Stimulated activated CD4-positive, alpha-beta T cell treated with anti-CD3 and anti-CD28 coated beads, Interleukin-15, amount 100 ng/mL, for 1 hour (primary cell): Measurements from ENCODE around the gene AGRN.
"Not testable (repeated sequence)": the region's sequence is repeated elsewhere in the genome, so short reads cannot be mapped to it uniquely, and the experiment has no call there.

Source experiments
- DNase-seq, 2 donors: peaks; one replicate each; pipeline ENCODE4 v3.0.0-alpha.2; 2020; ENCODE audit warnings: low read depth in 1 of 2, low spot score in 1 of 2

AGRN gene

GRCh38 chr1:1019122-1019999, 559 bp upstream of the AGRN start:
- DNase-seq: peak; percentile 73 to 76

GRCh38 chr1:1020415-1021009, 592 bp downstream of the AGRN start:
- DNase-seq: no peak

GRCh38 chr1:1021010-1021919, 1.3 kb downstream of the AGRN start:
- DNase-seq: no peak

- no peak for DNase-seq
Observed at GRCh38 chr1:1021920-1022259, 2.0 kb downstream of the AGRN start.

- DNase-seq: no peak
Observed at GRCh38 chr1:1022302-1023009, 2.5 kb downstream of the AGRN start.

- no peak for DNase-seq
Observed at GRCh38 chr1:1023700-1024099, 3.8 kb downstream of the AGRN start.

GRCh38 chr1:1024149-1024770, 4.3 kb downstream of the AGRN start:
- no peak for DNase-seq

- DNase-seq: no peak
Observed at GRCh38 chr1:1024771-1025699, 5.1 kb downstream of the AGRN start.

- DNase-seq: no peak
Observed at GRCh38 chr1:1025730-1026129, 5.8 kb downstream of the AGRN start.

GRCh38 chr1:1026599-1027413, 6.9 kb downstream of the AGRN start:
- no peak for DNase-seq

GRCh38 chr1:1027791-1028190, 7.9 kb downstream of the AGRN start:
- no peak for DNase-seq

- DNase-seq: not testable (repeated sequence)
Observed at GRCh38 chr1:1030867-1031658, 11.1 kb downstream of the AGRN start.

- no peak for DNase-seq
Observed at GRCh38 chr1:1031659-1032235, 11.8 kb downstream of the AGRN start.

GRCh38 chr1:1032424-1032823, 12.5 kb downstream of the AGRN start:
- no peak for DNase-seq

- peak; percentile 66 to 87 for DNase-seq
Observed at GRCh38 chr1:1033009-1033587, 13.2 kb downstream of the AGRN start.

GRCh38 chr1:1033731-1034438, 14.0 kb downstream of the AGRN start:
- no peak for DNase-seq

- no peak for DNase-seq
Observed at GRCh38 chr1:1034439-1034781, 14.5 kb downstream of the AGRN start.
